CD4-positive, alpha-beta memory T cell (primary cell): ENCODE data around the gene IFT122. TPM values are rescaled to one million over a fixed set of nuclear protein-coding genes. Genes with fewer than 3 reads are reported as not detected.

Experiments
- CTCF ChIA-PET: fragments of 350-600 bp; sonication (Branson Sonifier 250); formaldehyde crosslinking; loops from one replicate; lab custom pipeline; 2021; ENCODE audit warnings: inconsistent platforms; ENCODE audit not compliant: partially characterized antibody; lab: Charles Lee
- POLR2A ChIA-PET: fragments of 350-600 bp; sonication (Branson Sonifier 250); formaldehyde crosslinking; loops from one replicate; lab custom pipeline; 2021; ENCODE audit not compliant: partially characterized antibody; lab: Charles Lee
- DNase-seq, 5 donors: peaks; one replicate each; pipeline versions ENCODE4 v3.0.0 to v3.0.0-alpha.2; 2020 to 2022; ENCODE audit warnings: mixed read lengths in 1 of 5
- H3K27ac ChIP-seq: one replicate; pipeline ENCODE4 v1.7.0; 2013; ENCODE audit warnings: low read depth, low read length
- H3K27me3 ChIP-seq: 2 replicates; pipeline ENCODE4 v1.7.0; 2013; ENCODE audit warnings: mild to moderate bottlenecking, low read length, moderate library complexity; ENCODE audit not compliant: insufficient read depth
- H3K36me3 ChIP-seq: 2 replicates; pipeline ENCODE4 v1.7.0; 2013; ENCODE audit warnings: mild to moderate bottlenecking, low read length, moderate library complexity; ENCODE audit not compliant: insufficient read depth
- H3K4me1 ChIP-seq: 2 replicates; pipeline ENCODE4 v1.7.0; 2013; ENCODE audit warnings: mild to moderate bottlenecking, low read length, moderate library complexity; ENCODE audit not compliant: insufficient read depth
- H3K4me3 ChIP-seq, 2 donors: one replicate each; pipeline ENCODE4 v1.7.0; 2013; ENCODE audit warnings: low read length in 2 of 2, mild to moderate bottlenecking in 1 of 2
- H3K9me3 ChIP-seq, 2 donors: one replicate each; pipeline ENCODE4 v1.7.0; 2013; ENCODE audit warnings: low read length in 2 of 2, control low read depth in 1 of 2; ENCODE audit not compliant: control insufficient read depth in 1 of 2
- H3K27ac Mint-ChIP-seq, 7 donors: one replicate each; pipeline ENCODE4 v1.8.0; 2020 to 2021; ENCODE audit warnings: mixed read lengths in 7 of 7, mild to moderate bottlenecking in 6 of 7, inconsistent platforms in 3 of 7, moderate library complexity in 3 of 7
- H3K27me3 Mint-ChIP-seq, 2 donors: one replicate each; pipeline ENCODE4 v1.8.0; 2020 to 2021; ENCODE audit warnings: mixed read lengths in 2 of 2
- H3K36me3 Mint-ChIP-seq, 2 donors: one replicate each; pipeline ENCODE4 v1.8.0; 2020 to 2021; ENCODE audit warnings: mixed read lengths in 2 of 2, inconsistent platforms in 1 of 2, mild to moderate bottlenecking in 1 of 2
- H3K4me1 Mint-ChIP-seq, 4 donors: one replicate each; pipeline ENCODE4 v1.8.0; 2020 to 2021; ENCODE audit warnings: mixed read lengths in 4 of 4, mild to moderate bottlenecking in 1 of 4
- H3K4me3 Mint-ChIP-seq, 8 donors: one replicate each; pipeline ENCODE4 v1.8.0; 2020 to 2021; ENCODE audit warnings: mixed read lengths in 8 of 8, mild to moderate bottlenecking in 7 of 8, moderate library complexity in 6 of 8, inconsistent platforms in 3 of 8
- H3K9me3 Mint-ChIP-seq, 8 donors: one replicate each; pipeline ENCODE4 v1.8.0; 2020 to 2021; ENCODE audit warnings: mixed read lengths in 8 of 8, mild to moderate bottlenecking in 5 of 8, inconsistent platforms in 3 of 8, moderate library complexity in 1 of 8
- intact Hi-C: fragments of 100-400 bp; cut with micrococcal nuclease; formaldehyde crosslinking; loops from one replicate; pipeline ENCODE4 v1.15.1; 2023
- polyA plus RNA-seq, 2 donors: library from polyadenylated mRNA; unstranded; fragments of 300-500 nt; fragmentation: Illumina TruSeq; gene quantifications; one replicate each; pipeline ENCODE4 v1.2.3, GENCODE V29; 2021
- total RNA-seq, 2 experiments: library from RNA; stranded (reverse); gene quantifications; one replicate each; pipeline ENCODE4 v1.2.3, GENCODE V29; 2021

IFT122 gene
- total and polyA plus RNA-seq, 4 experiments from 2014 or later = 5.3 to 21.8 (median 12.9) TPM

GRCh38 chr3:129398803-129399144, 41.2 kb upstream of the IFT122 start:
- Mint-ChIP-seq H3K9me3 (no peaks in the 10 kb centered on the region), H3K4me3 (peak overlapping the region; percentile 97 to 100 (median 98)), H3K27ac (peak overlapping the region; percentile 98 to 100 (median 99)), H3K4me1 (peaks cover 21 to 55% (median 32%) of the 10 kb centered on the region in 4 donors), H3K36me3 (peaks cover 18 to 42% of the 10 kb centered on the region in 2 donors), H3K27me3 (no peaks in the 10 kb centered on the region)
- Histone ChIP-seq H3K27ac (peak overlapping the region; percentile 70), H3K4me3 (peak overlapping the region; percentile 83 to 95), H3K36me3 (peaks cover 5% of the 10 kb centered on the region), H3K9me3 (no peaks in the 10 kb centered on the region), H3K4me1 (peaks cover 28% of the 10 kb centered on the region), H3K27me3 (no peaks in the 10 kb centered on the region)
- CTCF ChIA-PET = interaction anchor here (1.2 to 2.1 kb wide), 6 partner anchors 15 to 429 kb away, joined by 3 to 17 read pairs (median 6); no protein-coding TSS in a partner anchor
- DNase-seq = peak in 1 of 5 donors; percentile 7
- intact Hi-C loops = loop anchor here (1.0 kb wide), 3 partner anchors 30 to 120 kb away; partner anchors contain the start of genes EFCAB12, HMCES and IFT122
- POLR2A ChIA-PET = no interaction called here

DNA sequence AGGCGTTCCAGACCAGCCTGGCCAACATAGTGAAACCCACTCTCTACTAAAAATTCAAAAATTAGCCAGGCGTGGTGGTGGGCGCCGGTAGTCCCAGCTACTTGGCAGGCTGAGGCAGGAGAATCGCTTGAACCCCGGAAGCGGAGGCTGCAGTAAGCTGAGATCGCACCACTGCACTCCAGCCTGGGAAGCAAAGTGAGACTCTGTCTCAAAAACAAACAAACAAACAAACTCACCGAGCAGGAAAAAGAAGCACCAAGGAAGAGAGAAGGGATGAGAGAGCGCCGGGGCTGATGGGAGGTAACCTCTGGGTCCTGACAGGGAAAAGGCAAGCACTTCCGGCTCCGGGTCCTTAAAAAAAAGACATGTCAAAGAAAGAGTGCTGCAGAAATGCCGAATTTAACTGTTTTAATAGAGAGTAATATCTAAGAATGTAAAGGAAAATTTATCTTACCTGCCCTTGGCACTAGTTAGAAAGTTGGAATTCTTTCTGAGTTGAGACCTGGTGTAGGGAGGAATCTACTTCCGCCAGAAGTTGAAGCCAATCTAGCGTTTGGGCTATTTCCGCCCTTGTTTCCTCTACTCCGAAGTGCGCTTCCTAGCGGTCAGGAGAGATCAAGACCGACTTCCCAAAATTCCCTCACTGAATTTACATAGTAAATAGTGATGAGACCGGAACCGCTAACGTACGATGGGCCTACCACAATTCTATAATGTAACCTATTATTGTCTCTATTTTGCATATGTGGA, 40.7 kb upstream of the IFT122 start:
- Histone ChIP-seq H3K9me3 (no peaks in the 10 kb centered on the region), H3K27me3 (no peaks in the 10 kb centered on the region), H3K4me1 (peaks cover 28% of the 10 kb centered on the region), H3K27ac (peak overlapping the region; percentile 70), H3K4me3 (peak overlapping the region; percentile 83 to 95), H3K36me3 (peaks cover 5% of the 10 kb centered on the region)
- peaks cover 21 to 55% (median 32%) of the 10 kb centered on the region in 4 donors for H3K4me1 Mint-ChIP-seq
- peak overlapping the region; percentile 98 to 100 (median 99) for H3K27ac Mint-ChIP-seq
- POLR2A ChIA-PET = interaction anchor here (1.2 to 1.6 kb wide), 4 partner anchors 29 to 120 kb away, joined by 3 to 18 read pairs (median 8); partner anchors contain the start of genes EFCAB12, IFT122 and MBD4
- DNase-seq = peak; percentile 83 to 88 (median 84)
- peaks cover 14 to 40% of the 10 kb centered on the region in 2 donors for H3K36me3 Mint-ChIP-seq
- intact Hi-C loops = loop anchor here (1.0 kb wide), 3 partner anchors 29 to 121 kb away; partner anchors contain the start of genes EFCAB12, HMCES and IFT122
- CTCF ChIA-PET = interaction anchor here (0.6 to 3.3 kb wide), 18 partner anchors 9 to 481 kb away, joined by 3 to 17 read pairs (median 4); partner anchors contain the start of genes EFCAB12, IFT122 and MBD4
- H3K9me3 Mint-ChIP-seq = no peaks in the 10 kb centered on the region
- peak overlapping the region; percentile 97 to 100 (median 98) for H3K4me3 Mint-ChIP-seq
- H3K27me3 Mint-ChIP-seq = no peaks in the 10 kb centered on the region

GRCh38 chr3:129399895-129400357, 40.1 kb upstream of the IFT122 start:
- Mint-ChIP-seq H3K36me3 (peaks cover 9 to 34% of the 10 kb centered on the region in 2 donors), H3K4me1 (peaks cover 21 to 51% (median 30%) of the 10 kb centered on the region in 4 donors), H3K27me3 (no peaks in the 10 kb centered on the region), H3K27ac (peak overlapping the region; percentile 98 to 100 (median 99)), H3K4me3 (peak overlapping the region; percentile 97 to 100 (median 98)), H3K9me3 (no peaks in the 10 kb centered on the region)
- Histone ChIP-seq H3K36me3 (peaks cover 5% of the 10 kb centered on the region), H3K27ac (peak overlapping the region; percentile 70), H3K27me3 (no peaks in the 10 kb centered on the region), H3K4me3 (peak overlapping the region; percentile 83 to 95), H3K9me3 (no peaks in the 10 kb centered on the region), H3K4me1 (peaks cover 28% of the 10 kb centered on the region)
- POLR2A ChIA-PET = interaction anchor here (1.2 to 1.6 kb wide), 4 partner anchors 28 to 120 kb away, joined by 3 to 18 read pairs (median 8); partner anchors contain the start of genes EFCAB12, IFT122 and MBD4
- no peak for DNase-seq
- intact Hi-C loops = loop anchor here (1.0 kb wide), 3 partner anchors 28 to 122 kb away; partner anchors contain the start of genes EFCAB12, HMCES and IFT122
- CTCF ChIA-PET = interaction anchor here (0.6 to 3.3 kb wide), 18 partner anchors 9 to 480 kb away, joined by 3 to 17 read pairs (median 4); partner anchors contain the start of genes EFCAB12, IFT122 and MBD4

DNA sequence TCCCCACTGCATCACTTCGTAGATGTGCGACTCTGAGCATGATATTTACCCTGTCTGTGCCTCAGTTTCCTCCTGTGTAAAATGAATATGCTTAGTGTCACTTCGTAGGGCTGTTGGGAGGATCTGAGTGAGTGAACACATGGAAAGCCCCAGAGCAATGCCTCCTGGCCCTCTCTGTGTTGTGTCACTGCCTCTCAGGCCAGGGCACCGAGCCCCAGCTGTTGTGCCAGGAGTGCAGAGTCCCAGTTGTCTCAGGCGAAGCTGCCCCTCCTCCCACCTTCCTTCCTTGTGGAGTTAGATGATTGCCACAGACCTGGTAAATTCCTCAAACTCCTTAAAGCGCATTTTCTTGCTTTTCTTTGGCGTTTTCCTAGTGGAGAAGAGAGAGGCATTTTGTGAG, 37.8 kb upstream of the IFT122 start:
- Histone ChIP-seq H3K27me3 (no peaks in the 10 kb centered on the region), H3K36me3 (no peaks in the 10 kb centered on the region), H3K27ac (no peak overlapping the region), H3K9me3 (no peaks in the 10 kb centered on the region), H3K4me3 (no peak overlapping the region), H3K4me1 (peaks cover 23% of the 10 kb centered on the region)
- no peaks in the 10 kb centered on the region for H3K9me3 Mint-ChIP-seq
- ChIA-PET CTCF (interaction anchor here (1.4 to 3.3 kb wide), 2 partner anchors 8 to 123 kb away, joined by 3 to 14 read pairs; partner anchors contain the start of gene HMCES), POLR2A (no interaction called here)
- no peak for DNase-seq
- no peak overlapping the region for H3K27ac Mint-ChIP-seq
- no peaks in the 10 kb centered on the region for H3K27me3 Mint-ChIP-seq
- H3K4me1 Mint-ChIP-seq = peaks cover 11 to 30% (median 22%) of the 10 kb centered on the region in 4 donors
- no peak overlapping the region for H3K4me3 Mint-ChIP-seq
- intact Hi-C loops = no loop called here
- peaks cover 0 to 15% of the 10 kb centered on the region in 2 donors for H3K36me3 Mint-ChIP-seq

DNA sequence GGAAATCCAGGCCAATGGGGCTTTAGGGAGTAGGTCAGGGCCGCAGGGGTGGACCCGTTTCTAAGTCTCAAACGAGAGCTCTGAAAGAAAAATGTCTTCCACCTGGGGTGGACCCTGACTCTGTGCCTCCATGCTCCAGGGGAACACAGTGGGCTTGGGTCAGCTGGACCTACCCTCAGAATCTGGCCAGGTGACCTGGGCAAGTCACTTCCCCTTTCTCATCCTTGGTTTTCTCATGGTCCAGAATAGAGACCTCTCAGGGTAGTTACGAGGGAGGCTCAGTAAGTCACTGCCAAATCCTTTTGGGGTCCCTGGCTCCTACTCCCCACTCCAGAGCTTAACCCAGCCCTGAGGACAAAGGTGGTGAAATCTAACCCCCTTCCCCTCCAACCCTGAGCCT, 37.4 kb upstream of the IFT122 start:
- Mint-ChIP-seq H3K27ac (peak overlapping the region in 1 of 7 donors; percentile 36), H3K4me3 (no peak overlapping the region), H3K36me3 (peaks cover 0 to 11% of the 10 kb centered on the region in 2 donors), H3K4me1 (peaks cover 7 to 26% (median 18%) of the 10 kb centered on the region in 4 donors), H3K27me3 (no peaks in the 10 kb centered on the region), H3K9me3 (no peaks in the 10 kb centered on the region)
- Histone ChIP-seq H3K27me3 (no peaks in the 10 kb centered on the region), H3K36me3 (no peaks in the 10 kb centered on the region), H3K9me3 (no peaks in the 10 kb centered on the region), H3K27ac (no peak overlapping the region), H3K4me3 (no peak overlapping the region), H3K4me1 (peaks cover 19% of the 10 kb centered on the region)
- POLR2A ChIA-PET = no interaction called here
- CTCF ChIA-PET = interaction anchor here (3.3 kb wide), 1 partner anchor 8 kb away, joined by 14 read pairs; no protein-coding TSS in a partner anchor
- intact Hi-C loops = no loop called here
- no peak for DNase-seq

DNA sequence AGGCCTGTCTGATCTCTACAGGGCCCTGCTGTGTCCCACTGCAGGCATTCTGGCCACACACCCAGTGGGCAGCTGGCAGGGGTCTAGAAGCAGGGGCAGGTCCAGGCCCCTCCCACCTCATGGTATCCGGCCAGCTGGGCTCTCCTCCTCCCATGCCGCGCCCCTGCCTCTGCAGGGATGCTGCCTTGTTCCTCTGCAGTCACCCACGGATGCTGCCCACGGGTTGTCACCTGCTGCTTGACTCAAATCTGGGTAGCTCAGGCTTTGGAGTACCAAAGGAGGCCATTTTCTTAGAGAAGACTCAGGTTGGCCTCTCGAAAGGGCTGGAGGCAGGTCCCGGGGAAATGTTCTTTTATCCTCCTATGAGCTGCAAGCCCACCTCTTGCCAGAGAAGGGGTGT, 36.6 kb upstream of the IFT122 start:
- DNase-seq = no peak
- H3K9me3 ChIP-seq = no peaks in the 10 kb centered on the region
- peaks cover 0 to 11% of the 10 kb centered on the region in 2 donors for H3K36me3 Mint-ChIP-seq
- peaks cover 10% of the 10 kb centered on the region for H3K4me1 ChIP-seq
- H3K27ac ChIP-seq = no peak overlapping the region
- no peak overlapping the region for H3K4me3 ChIP-seq
- H3K27me3 ChIP-seq = no peaks in the 10 kb centered on the region
- intact Hi-C loops = no loop called here
- no peaks in the 10 kb centered on the region for H3K36me3 ChIP-seq
- no peak overlapping the region for H3K27ac Mint-ChIP-seq
- no peaks in the 10 kb centered on the region for H3K27me3 Mint-ChIP-seq
- peaks cover 2 to 17% (median 10%) of the 10 kb centered on the region in 4 donors for H3K4me1 Mint-ChIP-seq
- ChIA-PET CTCF (no interaction called here), POLR2A (no interaction called here)
- no peak overlapping the region for H3K4me3 Mint-ChIP-seq
- H3K9me3 Mint-ChIP-seq = no peaks in the 10 kb centered on the region

- Histone ChIP-seq H3K36me3 (no peaks in the 10 kb centered on the region), H3K27ac (no peak overlapping the region), H3K4me1 (peaks cover 6% of the 10 kb centered on the region), H3K9me3 (no peaks in the 10 kb centered on the region), H3K4me3 (no peak overlapping the region), H3K27me3 (no peaks in the 10 kb centered on the region)
- H3K36me3 Mint-ChIP-seq = peaks cover 0 to 5% of the 10 kb centered on the region in 2 donors
- intact Hi-C loops = no loop called here
- peaks cover 0 to 13% (median 5%) of the 10 kb centered on the region in 4 donors for H3K4me1 Mint-ChIP-seq
- no peak overlapping the region for H3K27ac Mint-ChIP-seq
- ChIA-PET CTCF (no interaction called here), POLR2A (no interaction called here)
- H3K9me3 Mint-ChIP-seq = no peaks in the 10 kb centered on the region
- no peaks in the 10 kb centered on the region for H3K27me3 Mint-ChIP-seq
- no peak overlapping the region for H3K4me3 Mint-ChIP-seq
- no peak for DNase-seq
Measured at GRCh38 chr3:129404130-129404529, 35.9 kb upstream of the IFT122 start.
